ENCODE results near the gene SYT6. TPM values are rescaled to one million over a fixed set of nuclear protein-coding genes. Genes with fewer than 3 reads are reported as not detected.

The SYT6 gene
- total and polyA plus RNA-seq, 4 experiments from 2014 or later: not detected

GRCh38 chr1:114116086-114116485, 37.6 kb downstream of the SYT6 start:
- Histone ChIP-seq H3K27ac (ENCODE audit: low read depth, low read length) (no peak overlapping the region), H3K27me3 (ENCODE audit: insufficient read depth, low read length) (no peaks in the 10 kb centered on the region), H3K9me3 (ENCODE audit: control insufficient read depth in 1 of 2, low read length in 2 of 2) (no peaks in the 10 kb centered on the region), H3K4me1 (ENCODE audit: insufficient read depth, low read length) (no peaks in the 10 kb centered on the region), H3K4me3 (ENCODE audit: low read length in 2 of 2) (no peak overlapping the region), H3K36me3 (ENCODE audit: insufficient read depth, low read length) (no peaks in the 10 kb centered on the region)
- Mint-ChIP-seq H3K36me3 (no peaks in the 10 kb centered on the region), H3K4me1 (peaks cover 5 to 15% (median 9%) of the 10 kb centered on the region in 4 donors), H3K4me3 (no peak overlapping the region), H3K27me3 (no peaks in the 10 kb centered on the region), H3K27ac (no peak overlapping the region), H3K9me3 (no peaks in the 10 kb centered on the region)
- intact Hi-C loops (cut with micrococcal nuclease): no loop called here
- ChIA-PET CTCF (ENCODE audit: partially characterized antibody) (no interaction called here), POLR2A (ENCODE audit: partially characterized antibody) (no interaction called here)
- no peak for DNase-seq

- Histone ChIP-seq H3K36me3 (ENCODE audit: insufficient read depth, low read length) (no peaks in the 10 kb centered on the region), H3K9me3 (ENCODE audit: control insufficient read depth in 1 of 2, low read length in 2 of 2) (no peaks in the 10 kb centered on the region), H3K4me3 (ENCODE audit: low read length in 2 of 2) (no peak overlapping the region), H3K4me1 (ENCODE audit: insufficient read depth, low read length) (no peaks in the 10 kb centered on the region), H3K27ac (ENCODE audit: low read depth, low read length) (no peak overlapping the region), H3K27me3 (ENCODE audit: insufficient read depth, low read length) (no peaks in the 10 kb centered on the region)
- H3K27ac Mint-ChIP-seq: no peak overlapping the region
- H3K27me3 Mint-ChIP-seq: no peaks in the 10 kb centered on the region
- no peaks in the 10 kb centered on the region for H3K36me3 Mint-ChIP-seq
- ChIA-PET POLR2A (ENCODE audit: partially characterized antibody) (no interaction called here), CTCF (ENCODE audit: partially characterized antibody) (no interaction called here)
- intact Hi-C loops (cut with micrococcal nuclease): no loop called here
- H3K4me3 Mint-ChIP-seq: no peak overlapping the region
- H3K9me3 Mint-ChIP-seq: no peaks in the 10 kb centered on the region
- DNase-seq: no peak
- peaks cover 5 to 15% (median 9%) of the 10 kb centered on the region in 4 donors for H3K4me1 Mint-ChIP-seq
These were observed 39.2 kb downstream of the SYT6 start for GRCh38 chr1:114114185-114115094.

GRCh38 chr1:114113411-114114184, 40.1 kb downstream of the SYT6 start:
- H3K27me3 ChIP-seq (ENCODE audit: insufficient read depth, low read length): no peaks in the 10 kb centered on the region
- Mint-ChIP-seq H3K27me3 (peaks cover 0 to 2% of the 10 kb centered on the region in 2 donors), H3K4me1 (peaks cover 5 to 15% (median 9%) of the 10 kb centered on the region in 4 donors), H3K36me3 (no peaks in the 10 kb centered on the region), H3K27ac (no peak overlapping the region), H3K9me3 (no peaks in the 10 kb centered on the region), H3K4me3 (no peak overlapping the region)
- no peak overlapping the region for H3K27ac ChIP-seq (ENCODE audit: low read depth, low read length)
- no peak overlapping the region for H3K4me3 ChIP-seq (ENCODE audit: low read length in 2 of 2)
- H3K9me3 ChIP-seq (ENCODE audit: control insufficient read depth in 1 of 2, low read length in 2 of 2): no peaks in the 10 kb centered on the region
- no peaks in the 10 kb centered on the region for H3K36me3 ChIP-seq (ENCODE audit: insufficient read depth, low read length)
- CTCF ChIA-PET (ENCODE audit: partially characterized antibody): no interaction called here
- no peak for DNase-seq
- POLR2A ChIA-PET (ENCODE audit: partially characterized antibody): no interaction called here
- intact Hi-C loops (cut with micrococcal nuclease): no loop called here
- H3K4me1 ChIP-seq (ENCODE audit: insufficient read depth, low read length): no peaks in the 10 kb centered on the region

GRCh38 chr1:114112775-114113174, 40.9 kb downstream of the SYT6 start:
- Histone ChIP-seq H3K9me3 (ENCODE audit: control insufficient read depth in 1 of 2, low read length in 2 of 2) (no peaks in the 10 kb centered on the region), H3K27me3 (ENCODE audit: insufficient read depth, low read length) (no peaks in the 10 kb centered on the region), H3K36me3 (ENCODE audit: insufficient read depth, low read length) (no peaks in the 10 kb centered on the region), H3K4me3 (ENCODE audit: low read length in 2 of 2) (no peak overlapping the region), H3K27ac (ENCODE audit: low read depth, low read length) (no peak overlapping the region), H3K4me1 (ENCODE audit: insufficient read depth, low read length) (no peaks in the 10 kb centered on the region)
- CTCF ChIA-PET (ENCODE audit: partially characterized antibody): no interaction called here
- no peak overlapping the region for H3K4me3 Mint-ChIP-seq
- no peaks in the 10 kb centered on the region for H3K36me3 Mint-ChIP-seq
- peaks cover 5 to 15% (median 9%) of the 10 kb centered on the region in 4 donors for H3K4me1 Mint-ChIP-seq
- DNase-seq: no peak
- H3K9me3 Mint-ChIP-seq: no peaks in the 10 kb centered on the region
- H3K27ac Mint-ChIP-seq: no peak overlapping the region
- intact Hi-C loops (cut with micrococcal nuclease): no loop called here
- H3K27me3 Mint-ChIP-seq: peaks cover 0 to 3% of the 10 kb centered on the region in 2 donors
- POLR2A ChIA-PET (ENCODE audit: partially characterized antibody): no interaction called here

GRCh38 chr1:114111731-114112641, 41.7 kb downstream of the SYT6 start:
- H3K36me3 ChIP-seq (ENCODE audit: insufficient read depth, low read length): no peaks in the 10 kb centered on the region
- no peak overlapping the region for H3K27ac Mint-ChIP-seq
- no peaks in the 10 kb centered on the region for H3K9me3 Mint-ChIP-seq
- no peak overlapping the region for H3K27ac ChIP-seq (ENCODE audit: low read depth, low read length)
- DNase-seq: no peak
- peaks cover 0 to 3% of the 10 kb centered on the region in 2 donors for H3K27me3 Mint-ChIP-seq
- ChIA-PET POLR2A (ENCODE audit: partially characterized antibody) (no interaction called here), CTCF (ENCODE audit: partially characterized antibody) (no interaction called here)
- no peak overlapping the region for H3K4me3 ChIP-seq (ENCODE audit: low read length in 2 of 2)
- no peak overlapping the region for H3K4me3 Mint-ChIP-seq
- H3K4me1 Mint-ChIP-seq: peaks cover 5 to 15% (median 9%) of the 10 kb centered on the region in 4 donors
- H3K36me3 Mint-ChIP-seq: no peaks in the 10 kb centered on the region
- intact Hi-C loops (cut with micrococcal nuclease): no loop called here
- H3K9me3 ChIP-seq (ENCODE audit: control insufficient read depth in 1 of 2, low read length in 2 of 2): no peaks in the 10 kb centered on the region
- H3K4me1 ChIP-seq (ENCODE audit: insufficient read depth, low read length): no peaks in the 10 kb centered on the region
- no peaks in the 10 kb centered on the region for H3K27me3 ChIP-seq (ENCODE audit: insufficient read depth, low read length)

- no peaks in the 10 kb centered on the region for H3K36me3 Mint-ChIP-seq
These were observed 43.7 kb downstream of the SYT6 start for GRCh38 chr1:114109981-114110380.

More at GRCh38 chr1:114109981-114110380, 43.7 kb downstream of the SYT6 start:
- POLR2A ChIA-PET (ENCODE audit: partially characterized antibody): no interaction called here
- intact Hi-C loops (cut with micrococcal nuclease): no loop called here
- Mint-ChIP-seq H3K9me3 (no peaks in the 10 kb centered on the region), H3K27me3 (peaks cover 0 to 3% of the 10 kb centered on the region in 2 donors), H3K27ac (peak overlapping the region in 1 of 7 donors; percentile 44), H3K4me1 (peaks cover 5 to 15% (median 9%) of the 10 kb centered on the region in 4 donors), H3K4me3 (no peak overlapping the region)
- Histone ChIP-seq H3K27ac (ENCODE audit: low read depth, low read length) (no peak overlapping the region), H3K9me3 (ENCODE audit: control insufficient read depth in 1 of 2, low read length in 2 of 2) (no peaks in the 10 kb centered on the region), H3K4me1 (ENCODE audit: insufficient read depth, low read length) (no peaks in the 10 kb centered on the region), H3K4me3 (ENCODE audit: low read length in 2 of 2) (no peak overlapping the region), H3K27me3 (ENCODE audit: insufficient read depth, low read length) (no peaks in the 10 kb centered on the region), H3K36me3 (ENCODE audit: insufficient read depth, low read length) (no peaks in the 10 kb centered on the region)
- DNase-seq: no peak
- CTCF ChIA-PET (ENCODE audit: partially characterized antibody): interaction anchor here (1.3 kb wide), 1 partner anchor 18 kb away, joined by 3 read pairs; no protein-coding TSS in a partner anchor

Data from CD4-positive, alpha-beta memory T cell (primary cell).